Measurements from ENCODE around the gene ITPRID1.

Gene ITPRID1

DNA sequence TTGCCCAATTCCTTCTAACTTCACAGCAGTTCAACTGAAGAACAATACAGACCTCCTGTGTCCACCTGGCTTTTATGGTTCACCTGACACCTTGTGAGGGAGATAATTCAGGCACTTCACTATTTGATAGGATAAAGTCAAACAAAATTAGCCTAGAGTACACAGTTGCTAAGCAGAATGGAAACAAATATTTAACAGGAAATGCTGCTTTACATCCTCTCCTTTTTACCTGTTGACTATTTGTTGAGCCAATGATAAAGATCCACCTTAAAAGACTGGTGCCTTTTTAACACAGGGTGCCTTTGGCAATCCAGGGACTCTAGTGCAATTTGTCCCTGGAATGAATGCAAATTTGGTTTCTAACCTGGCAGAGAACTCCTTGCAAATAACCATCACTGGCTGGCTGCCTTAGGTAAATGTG, 39.8 kb downstream of the ITPRID1 start (continued):
- no peak for TF ChIP-seq ZFP69B (tag by site-specific recombination; IDR thresholded peaks at IDR 0.05)
- TF ChIP-seq, protein P1, sequence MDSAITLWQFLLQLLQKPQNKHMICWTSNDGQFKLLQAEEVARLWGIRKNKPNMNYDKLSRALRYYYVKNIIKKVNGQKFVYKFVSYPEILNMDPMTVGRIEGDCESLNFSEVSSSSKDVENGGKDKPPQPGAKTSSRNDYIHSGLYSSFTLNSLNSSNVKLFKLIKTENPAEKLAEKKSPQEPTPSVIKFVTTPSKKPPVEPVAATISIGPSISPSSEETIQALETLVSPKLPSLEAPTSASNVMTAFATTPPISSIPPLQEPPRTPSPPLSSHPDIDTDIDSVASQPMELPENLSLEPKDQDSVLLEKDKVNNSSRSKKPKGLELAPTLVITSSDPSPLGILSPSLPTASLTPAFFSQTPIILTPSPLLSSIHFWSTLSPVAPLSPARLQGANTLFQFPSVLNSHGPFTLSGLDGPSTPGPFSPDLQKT (IDR thresholded peaks at IDR 0.05; ENCODE audit: borderline replicate concordance, low read depth, low read length) = no peak
- TF ChIP-seq, protein P2, sequence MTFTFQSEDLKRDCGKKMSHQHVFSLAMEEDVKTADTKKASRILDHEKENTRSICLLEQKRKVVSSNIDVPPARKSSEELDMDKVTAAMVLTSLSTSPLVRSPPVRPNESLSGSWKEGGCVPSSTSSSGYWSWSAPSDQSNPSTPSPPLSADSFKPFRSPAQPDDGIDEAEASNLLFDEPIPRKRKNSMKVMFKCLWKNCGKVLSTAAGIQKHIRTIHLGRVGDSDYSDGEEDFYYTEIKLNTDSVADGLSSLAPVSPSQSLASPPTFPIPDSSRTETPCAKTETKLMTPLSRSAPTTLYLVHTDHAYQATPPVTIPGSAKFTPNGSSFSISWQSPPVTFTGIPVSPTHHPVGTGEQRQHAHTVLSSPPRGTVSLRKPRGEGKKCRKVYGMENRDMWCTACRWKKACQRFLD (tag by site-specific recombination; IDR thresholded peaks at IDR 0.05) = no peak
- no peak for TF ChIP-seq ZNF280D (tag by site-specific recombination; IDR thresholded peaks at IDR 0.05)
- no peak for TF ChIP-seq ZNF48 (tag by site-specific recombination; IDR thresholded peaks at IDR 0.05)
- no peak for TF ChIP-seq ZEB2 (tag by site-specific recombination; IDR thresholded peaks at IDR 0.05)
- TF ChIP-seq, protein P3, sequence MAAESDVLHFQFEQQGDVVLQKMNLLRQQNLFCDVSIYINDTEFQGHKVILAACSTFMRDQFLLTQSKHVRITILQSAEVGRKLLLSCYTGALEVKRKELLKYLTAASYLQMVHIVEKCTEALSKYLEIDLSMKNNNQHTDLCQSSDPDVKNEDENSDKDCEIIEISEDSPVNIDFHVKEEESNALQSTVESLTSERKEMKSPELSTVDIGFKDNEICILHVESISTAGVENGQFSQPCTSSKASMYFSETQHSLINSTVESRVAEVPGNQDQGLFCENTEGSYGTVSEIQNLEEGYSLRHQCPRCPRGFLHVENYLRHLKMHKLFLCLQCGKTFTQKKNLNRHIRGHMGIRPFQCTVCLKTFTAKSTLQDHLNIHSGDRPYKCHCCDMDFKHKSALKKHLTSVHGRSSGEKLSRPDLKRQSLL (tag by site-specific recombination; IDR thresholded peaks at IDR 0.05) = no peak
- no peak for TF ChIP-seq ZXDB (tag by site-specific recombination; IDR thresholded peaks at IDR 0.05)
- TF ChIP-seq GFI1B (tag by site-specific recombination; IDR thresholded peaks at IDR 0.05) = no peak
- no peak for TF ChIP-seq ZNF350 (tag by site-specific recombination; IDR thresholded peaks at IDR 0.05)

DNA sequence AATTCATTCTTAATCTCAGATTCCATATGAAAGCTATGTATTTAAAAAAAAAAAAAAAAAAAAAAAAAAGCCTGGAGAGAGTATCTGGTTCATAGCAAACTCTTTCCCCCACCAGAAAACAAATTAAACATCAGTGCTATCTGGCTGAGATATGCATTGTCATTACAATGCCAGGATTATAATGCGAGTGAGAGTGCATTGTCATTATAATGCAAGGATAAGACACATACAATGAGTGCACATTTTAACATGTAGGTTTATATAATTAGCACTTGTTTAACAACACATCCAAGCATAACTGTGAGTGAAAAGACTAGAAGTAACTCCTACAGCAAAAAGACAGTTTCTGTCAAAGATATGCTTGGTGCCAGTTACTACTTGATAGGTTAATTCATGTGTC, 48.1 kb downstream of the ITPRID1 start:
- CTCF ChIA-PET = interaction anchor here (0.6 kb wide), 1 partner anchor 317 kb away, joined by 3 read pairs; no protein-coding TSS in a partner anchor
- POLR2A ChIA-PET = no interaction called here

More for the DNA sequence above, 48.1 kb downstream of the ITPRID1 start:
- Histone ChIP-seq H3K4me3 (ENCODE audit: low read depth, low read length) (no peak overlapping the region), H3K36me3 (ENCODE audit: control insufficient read depth in 2 of 2, insufficient read depth in 1 of 2, low read length in 2 of 2) (no peaks in the 10 kb centered on the region), H3K4me1 (ENCODE audit: control insufficient read depth, insufficient read depth, low read length) (no peaks in the 10 kb centered on the region), H3K9me3 (ENCODE audit: control insufficient read depth, insufficient read depth, low read depth, low read length) (no peaks in the 10 kb centered on the region), H3K27ac (ENCODE audit: extremely low read depth, low read depth, low read length) (no peak overlapping the region)
- TF ChIP-seq ZNF10 (tag by site-specific recombination; IDR thresholded peaks at IDR 0.05) (no peak), ZNF214 (tag by site-specific recombination; IDR thresholded peaks at IDR 0.05; ENCODE audit: borderline replicate concordance) (no peak), KLF1 (tag by site-specific recombination; IDR thresholded peaks at IDR 0.05) (no peak), SETDB1 (IDR thresholded peaks at IDR 0.05; ENCODE audit: insufficient read length, low read length) (no peak), TCF7L2 (IDR thresholded peaks at IDR 0.05; ENCODE audit: borderline replicate concordance, low read depth, low read length) (no peak), ZNF664 (tag by site-specific recombination; IDR thresholded peaks at IDR 0.05) (no peak), ZNF488 (tag by site-specific recombination; IDR thresholded peaks at IDR 0.05) (no peak), GLIS2 (tag by site-specific recombination; IDR thresholded peaks at IDR 0.05) (no peak), ZNF248 (tag by site-specific recombination; IDR thresholded peaks at IDR 0.05) (no peak), AEBP2 (tag by site-specific recombination; IDR thresholded peaks at IDR 0.05; ENCODE audit: borderline replicate concordance) (no peak), GFI1B (tag by site-specific recombination; IDR thresholded peaks at IDR 0.05) (no peak), ZNF324 (tag by site-specific recombination; IDR thresholded peaks at IDR 0.05) (no peak), ZNF202 (tag by site-specific recombination; IDR thresholded peaks at IDR 0.05; ENCODE audit: borderline replicate concordance) (no peak), ZNF23 (tag by site-specific recombination; IDR thresholded peaks at IDR 0.05; ENCODE audit: borderline replicate concordance) (no peak)
- TF ChIP-seq, protein P4, sequence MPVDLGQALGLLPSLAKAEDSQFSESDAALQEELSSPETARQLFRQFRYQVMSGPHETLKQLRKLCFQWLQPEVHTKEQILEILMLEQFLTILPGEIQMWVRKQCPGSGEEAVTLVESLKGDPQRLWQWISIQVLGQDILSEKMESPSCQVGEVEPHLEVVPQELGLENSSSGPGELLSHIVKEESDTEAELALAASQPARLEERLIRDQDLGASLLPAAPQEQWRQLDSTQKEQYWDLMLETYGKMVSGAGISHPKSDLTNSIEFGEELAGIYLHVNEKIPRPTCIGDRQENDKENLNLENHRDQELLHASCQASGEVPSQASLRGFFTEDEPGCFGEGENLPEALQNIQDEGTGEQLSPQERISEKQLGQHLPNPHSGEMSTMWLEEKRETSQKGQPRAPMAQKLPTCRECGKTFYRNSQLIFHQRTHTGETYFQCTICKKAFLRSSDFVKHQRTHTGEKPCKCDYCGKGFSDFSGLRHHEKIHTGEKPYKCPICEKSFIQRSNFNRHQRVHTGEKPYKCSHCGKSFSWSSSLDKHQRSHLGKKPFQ (tag by site-specific recombination; IDR thresholded peaks at IDR 0.05) = no peak
- TF ChIP-seq, protein P5, sequence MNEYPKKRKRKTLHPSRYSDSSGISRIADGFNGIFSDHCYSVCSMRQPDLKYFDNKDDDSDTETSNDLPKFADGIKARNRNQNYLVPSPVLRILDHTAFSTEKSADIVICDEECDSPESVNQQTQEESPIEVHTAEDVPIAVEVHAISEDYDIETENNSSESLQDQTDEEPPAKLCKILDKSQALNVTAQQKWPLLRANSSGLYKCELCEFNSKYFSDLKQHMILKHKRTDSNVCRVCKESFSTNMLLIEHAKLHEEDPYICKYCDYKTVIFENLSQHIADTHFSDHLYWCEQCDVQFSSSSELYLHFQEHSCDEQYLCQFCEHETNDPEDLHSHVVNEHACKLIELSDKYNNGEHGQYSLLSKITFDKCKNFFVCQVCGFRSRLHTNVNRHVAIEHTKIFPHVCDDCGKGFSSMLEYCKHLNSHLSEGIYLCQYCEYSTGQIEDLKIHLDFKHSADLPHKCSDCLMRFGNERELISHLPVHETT (tag by site-specific recombination; IDR thresholded peaks at IDR 0.05) = no peak

Data from HEK293 (cell line).